GM19463 (cell line): ENCODE results near the gene ANKRD18B.
"Not testable (repeated sequence)": the region's sequence is repeated elsewhere in the genome, so short reads cannot be mapped to it uniquely, and the experiment has no call there.

ENCODE experiments used
- ATAC-seq: cut with Tn5 transposase; IDR thresholded peaks from one replicate; pipeline ENCODE4 v1.9.1; 2021; ENCODE audit warnings: mild to moderate bottlenecking, moderate library complexity; ENCODE audit not compliant: unreplicated experiment

Gene ANKRD18B

GRCh38 chr9:33604249-33604648 is 80.2 kb downstream of the ANKRD18B start:
- not testable (repeated sequence) for ATAC-seq

GRCh38 chr9:33604936-33605335 is 80.9 kb downstream of the ANKRD18B start:
- ATAC-seq: not testable (repeated sequence)

GRCh38 chr9:33611358-33611757 is 87.3 kb downstream of the ANKRD18B start:
- ATAC-seq: no peak

- not testable (repeated sequence) for ATAC-seq
Measured at GRCh38 chr9:33612410-33612809, 88.4 kb downstream of the ANKRD18B start.

- ATAC-seq: no peak
Measured at GRCh38 chr9:33614001-33614687, 90.1 kb downstream of the ANKRD18B start.

- not testable (repeated sequence) for ATAC-seq
Measured at GRCh38 chr9:33618370-33618769, 94.3 kb downstream of the ANKRD18B start.

- ATAC-seq: no peak
Measured at GRCh38 chr9:33619666-33620404, 95.8 kb downstream of the ANKRD18B start.

- no peak for ATAC-seq
Measured at GRCh38 chr9:33620738-33621439, 96.8 kb downstream of the ANKRD18B start.
